ENCODE data around the gene PPP1R14C.

DNA sequence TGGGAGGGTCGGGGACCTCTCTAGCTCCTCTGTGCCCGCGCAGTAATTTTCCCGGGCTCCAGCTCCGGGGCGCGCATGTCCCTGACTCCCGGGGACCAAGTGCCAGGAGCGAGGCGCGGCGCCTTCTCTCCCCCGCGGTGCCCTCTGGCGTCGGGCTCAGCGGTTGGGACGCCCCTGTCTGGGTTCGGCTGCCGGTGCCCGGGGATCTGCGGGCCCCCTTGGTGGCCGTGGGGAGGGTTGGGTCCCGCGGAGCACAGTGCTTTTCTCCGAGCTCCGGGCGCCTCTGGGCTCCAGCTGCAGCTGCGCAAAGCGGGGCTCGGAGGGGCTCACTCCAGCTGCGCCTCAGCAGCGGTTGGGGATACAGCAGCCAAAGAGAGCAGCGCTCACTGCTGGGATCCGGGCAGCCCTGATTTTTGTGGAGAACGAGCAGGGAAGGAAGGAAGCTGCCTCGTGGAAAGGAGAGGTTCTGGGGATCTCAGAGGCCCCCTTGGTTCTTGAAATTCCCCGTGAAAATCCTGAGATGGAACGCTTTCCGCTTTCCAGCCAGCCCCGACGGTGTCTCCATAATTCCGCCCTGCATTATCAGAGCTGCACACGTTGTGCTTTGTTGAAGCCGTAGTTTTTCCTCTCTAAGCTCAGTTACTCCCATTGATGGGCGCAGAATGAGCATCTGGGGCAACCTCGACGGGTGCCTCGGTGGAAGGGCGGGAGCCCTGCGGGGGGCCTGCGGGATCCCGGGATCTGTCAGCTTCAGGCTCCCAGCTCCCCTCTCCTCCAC, 861 bp downstream of the PPP1R14C start:
- TF ChIP-seq POLR2A (IDR thresholded peaks at IDR 0.05) (no peak), CTCF (IDR thresholded peaks at IDR 0.05) (no peak)
